Right atrium auricular region (tissue), 2 donors: ENCODE measurements around the gene SSU72. TPM values are rescaled to one million over a fixed set of nuclear protein-coding genes. Genes with fewer than 3 reads are reported as not detected.

ENCODE experiments used
- DNase-seq: peaks from one replicate; pipeline ENCODE4 v3.0.0-alpha.2; 2019; ENCODE audit warnings: low spot score
- H3K27ac ChIP-seq, 2 donors: fragments of 200-600 bp; sonication (generic); 1 replicate in 1 of 2; 2 replicates in 1 of 2; pipeline ENCODE4 v1.5.1; 2016 to 2019
- H3K27me3 ChIP-seq, 2 donors: fragments of 200-600 bp; sonication (generic); one replicate each; pipeline versions ENCODE4 v1.5.1 to v1.6.0; 2017 to 2019
- H3K36me3 ChIP-seq: fragments of 200-600 bp; sonication (generic); one replicate; pipeline ENCODE4 v1.5.1; 2016
- H3K4me1 ChIP-seq, 2 donors: fragments of 200-600 bp; sonication (generic); one replicate each; pipeline versions ENCODE4 v1.5.1 to v1.6.0; 2017 to 2019
- H3K4me3 ChIP-seq, 2 donors: fragments of 200-600 bp; sonication (generic); 1 replicate in 1 of 2; 2 replicates in 1 of 2; pipeline ENCODE4 v1.5.1; 2017 to 2019; ENCODE audit warnings: mild to moderate bottlenecking in 1 of 2, moderate library complexity in 1 of 2
- H3K9me3 ChIP-seq, 2 donors: fragments of 200-600 bp; sonication (generic); one replicate each; pipeline ENCODE4 v1.5.1; 2019
- CTCF ChIP-seq, 2 donors: fragments of 200-600 bp; sonication (generic); IDR thresholded peaks; one replicate each; pipeline ENCODE4 v1.5.1; 2019; ENCODE audit warnings: antibody characterized with exemption in 2 of 2
- total RNA-seq, 2 donors: library from RNA; depleted of rRNA; stranded (reverse); fragments of >200 nt; gene quantifications; one replicate each; pipeline ENCODE4 v1.1.0, GENCODE V29; 2016

Gene SSU72
- total RNA-seq, 2 donors from 2014 or later, result 98.3 to 121 TPM

DNA sequence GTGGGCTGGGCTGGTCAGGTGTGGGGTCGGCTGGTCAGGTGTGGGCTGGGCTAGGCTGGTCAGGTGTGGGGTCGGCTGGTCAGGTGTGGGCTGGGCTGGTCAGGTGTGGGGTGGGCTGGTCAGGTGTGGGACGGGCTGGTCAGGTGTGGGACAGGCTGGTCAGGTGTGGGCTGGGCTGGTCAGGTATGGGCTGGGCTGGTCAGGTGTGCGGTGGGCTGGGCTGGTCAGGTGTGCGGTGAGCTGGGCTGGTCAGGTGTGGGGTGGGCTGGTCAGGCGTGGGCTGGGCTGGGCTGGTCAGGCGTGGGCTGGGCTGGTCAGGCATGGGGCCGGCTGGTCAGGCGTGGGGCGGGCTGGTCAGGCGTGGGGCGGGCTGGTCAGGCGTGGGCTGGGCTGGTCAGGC, 31.6 kb upstream of the SSU72 start:
- DNase-seq, result no peak
- Histone ChIP-seq H3K4me1 (peaks cover 0 to 4% of the 10 kb centered on the region in 2 donors), H3K36me3 (no peaks in the 10 kb centered on the region), H3K27me3 (no peaks in the 10 kb centered on the region), H3K9me3 (no peaks in the 10 kb centered on the region), H3K27ac (no peak overlapping the region), H3K4me3 (no peak overlapping the region)
- no peak for TF ChIP-seq CTCF (IDR thresholded peaks at IDR 0.05)

GRCh38 chr1:1605724-1606123, 31.1 kb upstream of the SSU72 start:
- no peak for TF ChIP-seq CTCF (IDR thresholded peaks at IDR 0.05)
- H3K36me3 ChIP-seq, result no peaks in the 10 kb centered on the region
- H3K27ac ChIP-seq, result no peak overlapping the region
- no peaks in the 10 kb centered on the region for H3K27me3 ChIP-seq
- no peak overlapping the region for H3K4me3 ChIP-seq
- no peaks in the 10 kb centered on the region for H3K9me3 ChIP-seq
- no peak for DNase-seq
- H3K4me1 ChIP-seq, result peaks cover 0 to under 1% of the 10 kb centered on the region in 2 donors

- Histone ChIP-seq H3K9me3 (no peaks in the 10 kb centered on the region), H3K27ac (no peak overlapping the region), H3K27me3 (no peaks in the 10 kb centered on the region), H3K36me3 (no peaks in the 10 kb centered on the region), H3K4me3 (no peak overlapping the region), H3K4me1 (peaks cover 0 to 6% of the 10 kb centered on the region in 2 donors)
- no peak for TF ChIP-seq CTCF (IDR thresholded peaks at IDR 0.05)
- no peak for DNase-seq
These were observed 30.4 kb upstream of the SSU72 start for GRCh38 chr1:1605034-1605591.

GRCh38 chr1:1604374-1605033, 29.8 kb upstream of the SSU72 start:
- no peak for DNase-seq
- Histone ChIP-seq H3K9me3 (no peaks in the 10 kb centered on the region), H3K36me3 (no peaks in the 10 kb centered on the region), H3K27me3 (no peaks in the 10 kb centered on the region), H3K4me3 (no peak overlapping the region), H3K27ac (no peak overlapping the region), H3K4me1 (peaks cover 0 to 7% of the 10 kb centered on the region in 2 donors)
- no peak for TF ChIP-seq CTCF (IDR thresholded peaks at IDR 0.05)

- H3K27me3 ChIP-seq, result no peaks in the 10 kb centered on the region
- peaks cover 0 to 13% of the 10 kb centered on the region in 2 donors for H3K4me1 ChIP-seq
- no peak overlapping the region for H3K27ac ChIP-seq
- DNase-seq, result no peak
- no peaks in the 10 kb centered on the region for H3K9me3 ChIP-seq
- H3K4me3 ChIP-seq, result no peak overlapping the region
- no peak for TF ChIP-seq CTCF (IDR thresholded peaks at IDR 0.05)
- no peaks in the 10 kb centered on the region for H3K36me3 ChIP-seq
These were observed 29.2 kb upstream of the SSU72 start for GRCh38 chr1:1603671-1604373.
